IMR-90 (cell line): ENCODE data around the gene SPSB2. TPM values are rescaled to one million over a fixed set of nuclear protein-coding genes. Genes with fewer than 3 reads are reported as not detected.

Experiments
- CEBPB ChIP-seq: IDR thresholded peaks from 2 replicates; pipeline ENCODE4 v1.6.1; 2012; ENCODE audit warnings: low read depth, low read length, improper control_type of control experiment
- ELK1 ChIP-seq: fragments of 150-350 bp; IDR thresholded peaks from 2 replicates; pipeline ENCODE4 v1.6.1; 2016; ENCODE audit warnings: low read depth, mild to moderate bottlenecking, low read length, moderate library complexity, borderline replicate concordance
- polyA plus RNA-seq, 3 experiments: library from polyadenylated mRNA; depleted of rRNA; stranded (reverse); fragments of >200 nt; gene quantifications; 2 replicates each; pipeline ENCODE4 v1.2.3, GENCODE V29; 2012; ENCODE audit warnings: low replicate concordance in 1 of 3
- total RNA-seq: library from RNA; depleted of rRNA; stranded (reverse); fragments of >200 nt; gene quantifications from 2 replicates; pipeline ENCODE4 v1.2.3, GENCODE V29; 2012

Gene SPSB2
- total and polyA plus RNA-seq, 2 of the 4 experiments (the other 2 are of a cell fraction), result 1.3 to 4.1 TPM

- no peak for TF ChIP-seq CEBPB
- no peak for TF ChIP-seq ELK1
These were observed 3.8 kb downstream of the SPSB2 start (continued) for GRCh38 chr12:6869049-6870021.
